HG03135 (cell line): ENCODE measurements around the gene CENPP.

Experiments
- ATAC-seq: cut with Tn5 transposase; IDR thresholded peaks from one replicate; pipeline ENCODE4 v1.9.1; 2021; ENCODE audit warnings: mild to moderate bottlenecking, moderate library complexity; ENCODE audit not compliant: unreplicated experiment

Gene CENPP

DNA sequence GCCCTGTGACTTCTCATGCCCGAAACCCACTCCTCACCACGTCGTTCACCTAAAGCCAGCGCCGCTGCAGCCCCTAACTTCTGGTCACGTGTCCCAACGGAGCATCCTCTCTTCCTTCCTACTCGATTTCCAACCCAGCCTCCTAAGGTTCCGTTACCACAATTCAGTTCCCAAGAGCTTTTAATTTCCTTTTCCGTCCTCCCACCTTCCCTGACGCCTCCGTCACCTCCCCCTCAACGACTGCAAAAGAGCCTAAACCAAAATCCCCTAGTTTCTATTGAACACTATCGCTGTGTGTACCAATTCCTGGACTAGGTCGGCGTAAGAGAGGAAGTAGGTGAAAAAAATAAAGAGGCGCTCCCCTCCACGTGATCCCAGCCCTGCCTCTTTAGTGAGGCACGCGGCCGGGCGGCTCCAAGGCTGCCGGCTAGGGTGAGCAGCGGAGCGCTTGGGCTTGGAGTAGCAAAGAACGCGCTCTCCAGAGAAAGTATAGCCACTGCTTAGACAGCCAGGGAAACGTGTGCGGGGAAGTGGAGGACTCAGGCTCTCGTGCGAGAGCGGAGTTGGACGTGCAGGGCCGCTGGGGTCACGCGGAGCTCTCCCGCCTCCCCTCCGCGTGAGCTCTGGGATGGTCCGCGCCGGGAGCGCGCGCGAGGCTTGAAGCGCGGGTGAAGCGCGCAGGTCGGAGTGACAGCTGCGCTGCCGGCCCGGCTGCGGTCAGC lies at the start of gene CENPP, which contains the start of gene NOL8:
TSS of gene CENPP (plus strand) at position 685 of the 722 bp plus-strand sequence.
TSS of gene NOL8 (minus strand) at position 82 of the 722 bp plus-strand sequence. CDS start 1,189 bp downstream, outside the sequence.
- peak; percentile 91 for ATAC-seq

DNA sequence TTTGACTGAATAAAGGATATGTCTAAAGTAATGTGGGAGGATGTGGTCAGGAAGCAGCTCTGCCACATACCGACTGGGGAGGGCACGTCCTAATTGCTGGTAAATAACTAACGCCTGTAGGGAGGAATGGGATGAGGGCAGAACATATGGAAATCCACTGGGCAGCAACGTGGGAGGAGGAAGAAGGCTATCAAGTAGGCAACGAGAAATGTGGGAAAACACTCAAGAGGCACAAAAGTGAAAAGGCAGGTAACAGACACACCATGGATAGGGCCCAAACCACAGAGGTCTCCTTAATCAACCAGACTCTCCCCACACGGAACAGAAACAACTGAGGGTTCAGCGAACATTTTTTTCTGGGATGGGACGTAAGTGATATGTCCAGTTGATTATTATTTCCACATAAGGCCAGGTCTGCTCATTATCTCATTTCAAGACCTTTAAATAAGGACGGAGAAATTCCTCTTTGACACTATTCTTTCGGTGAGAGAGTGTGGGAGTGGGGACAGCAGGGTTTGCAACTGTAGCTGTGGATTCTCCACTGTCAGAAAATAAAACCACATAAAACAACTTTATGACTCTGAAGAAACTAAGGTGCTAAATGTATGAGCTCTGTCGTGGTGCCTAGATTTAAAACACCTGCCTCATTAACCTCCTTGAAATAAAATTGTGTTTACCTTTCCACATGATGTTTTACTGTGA lies 49.3 kb upstream of the CENPP start:
- ATAC-seq, result no peak

DNA sequence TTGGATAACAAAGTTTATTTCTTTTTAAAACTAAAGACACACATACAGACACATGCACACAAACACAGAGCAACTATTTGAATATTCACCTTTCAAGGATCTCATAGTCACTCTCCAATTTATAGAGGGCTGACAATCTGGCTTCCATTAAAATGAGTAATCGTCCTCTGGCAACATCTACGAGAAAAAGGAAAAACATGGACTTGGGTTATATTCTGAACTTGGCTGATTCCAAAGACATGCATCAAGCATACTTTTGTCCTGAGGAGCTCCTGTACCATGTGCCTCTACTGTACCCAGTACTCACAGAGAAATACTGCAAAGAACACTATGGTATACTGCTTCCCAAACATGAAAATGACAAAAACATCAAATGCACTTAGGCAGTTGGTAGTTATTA lies 47.6 kb upstream of the CENPP start:
- no peak for ATAC-seq

DNA sequence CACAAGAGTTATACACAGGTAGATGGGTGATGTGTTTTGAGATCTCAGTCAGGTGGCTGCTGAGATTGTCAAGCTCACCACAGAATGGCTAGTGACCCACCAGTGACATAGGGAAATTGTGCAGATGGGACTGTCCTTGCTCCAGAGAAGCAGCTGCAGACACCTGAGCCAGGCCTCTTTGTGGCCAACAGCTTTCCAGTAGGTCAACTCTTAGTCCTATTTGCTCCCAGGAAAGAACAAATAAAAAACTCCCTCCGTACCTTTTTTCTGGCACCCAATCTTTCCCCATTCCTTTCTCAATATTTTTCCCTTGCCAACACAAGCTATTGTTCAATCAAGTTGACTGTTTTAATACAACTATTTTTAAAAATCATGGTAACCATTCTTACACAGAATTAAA lies 46.5 kb upstream of the CENPP start:
- no peak for ATAC-seq

DNA sequence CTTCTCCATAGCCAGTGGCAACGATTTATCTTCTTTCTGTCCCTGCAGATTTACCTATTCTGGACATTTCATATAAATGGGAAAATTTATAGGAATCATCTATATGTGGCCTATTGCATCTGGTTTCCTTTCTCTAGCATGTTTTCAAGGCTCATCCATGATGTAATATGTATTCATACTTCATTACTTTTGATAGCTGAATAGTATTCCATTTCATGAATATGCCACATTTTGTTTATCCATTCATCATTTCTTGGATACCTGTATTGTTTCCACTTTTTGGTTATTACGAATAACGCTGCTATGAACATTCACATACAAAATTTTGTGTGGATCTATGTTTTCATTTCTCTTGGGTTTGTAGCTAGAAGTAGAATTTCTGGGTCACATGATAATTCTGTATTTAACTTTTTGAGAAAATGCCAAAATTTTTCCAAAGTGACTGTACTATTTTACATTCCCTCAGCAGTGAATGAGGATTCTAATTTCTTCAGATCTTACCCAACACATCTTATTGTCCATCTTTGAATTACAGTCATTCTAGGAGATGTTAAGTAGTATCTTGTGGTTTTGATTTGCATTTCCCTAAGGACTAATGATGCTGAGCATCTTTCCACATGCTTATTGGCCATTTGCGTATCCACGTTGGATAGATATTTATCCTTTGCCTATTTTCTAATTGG lies 35.9 kb upstream of the CENPP start:
- no peak for ATAC-seq

DNA sequence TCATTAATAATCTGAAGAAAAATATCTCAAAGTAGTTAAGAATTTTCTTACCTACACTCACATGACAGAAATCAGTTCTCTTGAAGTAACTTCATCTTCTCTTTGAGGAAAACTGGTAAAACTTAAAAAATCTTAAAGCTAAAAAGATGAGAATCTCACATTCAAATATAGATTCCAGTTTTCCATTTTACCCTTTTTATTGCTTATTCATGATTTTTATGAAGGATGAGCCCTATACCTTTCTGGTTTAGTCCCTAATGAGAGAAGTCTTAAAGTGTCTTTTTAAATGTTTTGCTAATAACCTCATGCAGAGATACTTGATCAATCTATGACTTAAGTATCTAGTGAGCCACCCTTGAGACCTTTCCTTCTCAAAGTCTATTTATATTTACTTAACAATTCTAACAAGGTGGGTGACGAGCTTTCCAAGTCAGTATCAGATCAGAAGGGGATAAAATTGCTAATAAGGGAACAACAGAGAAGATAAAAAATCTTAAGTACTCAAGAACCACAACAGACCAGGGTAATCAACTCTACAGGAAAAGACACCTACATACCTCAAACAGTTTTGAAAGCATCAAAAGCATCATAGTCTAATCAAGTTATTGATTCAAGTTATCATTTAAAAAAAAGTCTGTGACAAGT lies 34.8 kb upstream of the CENPP start:
- no peak for ATAC-seq

DNA sequence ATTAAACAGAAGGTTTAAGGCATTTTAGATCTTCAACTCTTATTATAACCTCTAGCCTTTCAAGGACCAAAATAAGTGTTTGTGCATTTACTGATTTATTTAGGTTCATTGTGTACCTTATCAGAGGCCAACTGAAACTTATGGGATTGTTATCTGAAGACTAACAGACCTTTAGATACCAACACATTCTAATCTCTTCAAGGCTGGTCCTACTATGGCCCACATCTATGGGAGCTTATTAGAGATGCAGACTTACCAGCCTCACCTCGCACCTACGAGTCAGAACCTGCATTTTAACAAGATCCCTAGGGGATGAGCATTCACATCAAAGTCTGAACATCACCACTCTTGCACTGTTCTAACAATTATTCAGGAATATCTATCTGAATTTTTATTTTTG lies 34.2 kb upstream of the CENPP start:
- ATAC-seq, result no peak

DNA sequence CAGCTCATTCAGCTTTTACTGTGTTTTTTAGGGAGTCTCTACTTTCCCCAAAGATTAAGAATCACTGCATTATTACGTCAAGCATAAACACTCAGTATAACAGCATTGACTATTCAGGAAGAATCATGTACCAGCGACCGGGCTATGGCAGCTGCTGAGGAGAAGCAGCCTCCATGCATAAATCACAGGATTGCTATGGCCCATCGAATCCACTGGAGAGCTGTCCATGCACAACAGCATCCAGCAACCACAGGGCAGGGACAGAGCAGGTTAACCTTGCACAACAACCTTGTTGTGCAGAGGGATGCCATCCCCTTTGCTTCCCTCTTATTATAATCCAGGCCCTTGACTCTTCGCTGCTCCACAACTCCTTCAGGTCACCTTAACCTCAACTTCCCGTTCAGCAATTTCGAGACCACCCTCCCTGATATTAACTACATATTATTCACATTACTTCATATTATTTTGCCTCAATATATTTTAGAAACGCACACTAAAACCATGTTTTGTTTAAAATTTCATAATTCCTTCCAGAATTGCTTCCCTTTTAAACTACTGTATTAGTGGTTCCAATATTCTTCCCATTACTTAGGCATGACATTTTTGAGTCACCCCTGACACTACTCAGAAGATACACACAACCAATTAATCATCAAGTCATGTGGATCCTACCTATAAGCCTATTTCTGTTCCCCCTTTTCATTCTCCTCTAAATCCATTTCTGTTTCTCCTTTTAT lies 33.2 kb upstream of the CENPP start:
- no peak for ATAC-seq

DNA sequence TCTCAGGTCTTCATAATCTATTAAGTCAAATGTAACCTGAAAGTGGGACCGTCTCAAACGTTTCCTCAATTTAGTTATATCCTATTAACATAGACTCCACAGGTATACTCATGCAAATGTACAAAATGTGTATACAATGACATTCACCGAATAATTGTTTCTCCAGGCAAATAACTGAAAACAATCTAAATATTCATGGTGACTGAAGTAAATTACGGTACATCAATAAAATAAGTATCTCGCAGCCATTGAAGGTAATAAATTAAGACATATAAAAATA lies 32.7 kb upstream of the CENPP start:
- ATAC-seq, result no peak

DNA sequence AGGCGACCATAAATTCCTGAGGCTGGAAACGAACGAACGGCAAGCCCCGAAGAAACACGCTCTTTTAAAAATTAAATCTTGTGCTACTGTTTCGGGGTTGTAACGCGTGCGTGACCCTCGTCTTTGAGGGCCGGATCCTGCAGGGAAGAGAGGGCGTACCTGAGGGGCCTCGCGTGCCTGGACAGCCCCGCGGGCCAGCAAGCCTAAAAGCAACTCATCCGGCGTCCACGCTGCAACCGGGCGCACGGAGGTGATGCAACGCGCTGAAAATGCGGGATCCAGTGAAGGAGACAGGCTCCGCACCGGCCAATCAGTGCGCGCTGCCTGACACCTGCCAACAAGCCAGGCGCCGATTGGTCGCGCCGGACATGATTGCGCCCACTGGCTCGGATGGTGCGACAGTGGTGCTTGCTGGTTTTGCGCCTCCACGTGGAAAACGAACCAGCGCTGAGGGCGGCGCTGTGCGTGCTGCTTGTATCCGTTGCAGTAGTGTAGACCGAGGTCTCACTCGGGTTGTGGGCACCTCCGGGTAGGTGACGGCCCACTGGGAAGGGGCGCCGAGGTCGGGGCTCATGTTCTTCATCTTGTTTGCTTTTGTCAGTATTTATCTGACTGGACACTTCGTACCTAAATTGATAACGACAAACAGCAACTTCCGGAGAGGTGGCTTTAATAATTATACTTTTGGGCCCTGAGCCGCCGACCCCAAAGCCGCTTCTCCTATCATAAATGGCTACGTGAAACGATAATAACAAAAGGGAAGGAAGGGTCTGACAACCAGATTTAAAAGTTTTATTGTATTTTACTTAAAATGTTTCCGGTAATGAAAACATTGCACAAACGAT lies 32.1 kb upstream of the CENPP start, which contains the start of gene IARS1:
TSS of gene IARS1 (minus strand) at position 246 of the 845 bp plus-strand sequence. CDS start 4,278 bp downstream, outside the sequence.
- peak; percentile 87 for ATAC-seq

DNA sequence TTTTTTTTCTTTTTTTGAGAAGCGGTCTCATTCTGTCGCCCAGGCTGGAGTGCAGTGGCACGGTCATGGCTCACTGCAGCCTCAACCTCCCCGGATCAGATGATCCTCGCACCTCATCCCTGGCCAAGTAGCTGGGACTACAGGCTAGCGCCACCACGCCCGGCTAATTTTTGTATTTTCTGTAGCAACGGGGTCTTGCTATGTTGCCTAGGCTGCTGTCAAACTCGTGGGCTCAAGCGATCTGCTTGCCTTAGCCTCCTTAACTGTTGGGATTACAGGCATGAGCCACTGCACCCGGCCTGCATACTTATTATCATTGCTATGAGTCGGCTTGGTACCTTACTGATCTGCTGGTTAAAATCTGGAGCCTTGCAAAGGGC lies 31.5 kb upstream of the CENPP start:
- no peak for ATAC-seq

DNA sequence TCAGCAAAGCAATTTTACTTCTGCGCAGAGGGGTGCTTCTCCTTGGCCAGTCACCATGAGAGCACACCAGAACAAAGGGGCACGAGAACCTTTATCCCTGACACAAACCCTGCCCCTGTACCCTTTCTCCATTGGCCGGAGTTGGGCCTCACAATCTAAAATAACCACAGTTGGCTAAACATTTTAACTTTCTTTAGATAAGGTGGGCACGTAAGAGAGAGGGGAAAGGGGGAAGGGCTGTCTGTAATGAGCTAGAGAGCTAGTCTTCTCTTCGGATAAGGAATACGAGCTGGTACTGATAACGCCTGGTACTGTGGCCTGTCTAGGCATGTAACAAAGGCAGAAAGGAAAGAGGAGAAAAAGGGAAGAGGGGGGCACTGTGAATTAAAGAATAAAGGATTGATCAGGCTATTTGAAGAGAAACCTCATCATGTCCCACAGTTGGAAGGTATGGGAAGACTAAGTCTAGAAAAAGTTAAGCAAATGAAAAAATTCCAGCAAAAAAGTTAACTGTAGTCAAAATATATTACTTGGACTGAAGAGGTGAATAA lies 30.4 kb upstream of the CENPP start:
- no peak for ATAC-seq

DNA sequence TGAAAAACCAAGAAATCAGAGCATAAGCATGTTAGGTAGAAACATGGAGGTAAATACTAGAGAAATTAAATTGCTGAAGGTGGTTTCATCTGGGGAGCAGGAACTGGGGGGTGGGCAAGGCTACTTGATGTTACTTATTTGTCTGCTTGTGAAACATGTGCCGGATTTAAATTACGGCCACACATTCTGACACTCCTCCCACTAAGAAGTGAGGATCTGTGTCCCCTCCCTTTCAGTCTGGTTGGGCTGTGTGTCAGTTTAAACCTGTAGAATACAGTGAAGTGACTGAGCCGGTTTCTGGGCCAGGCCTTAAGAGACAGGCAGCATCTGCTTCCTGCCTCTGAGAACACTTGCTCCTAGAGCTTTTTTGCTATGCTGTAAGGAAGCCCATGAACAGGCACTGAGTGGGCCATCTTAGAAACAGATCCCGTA lies 29.9 kb upstream of the CENPP start:
- ATAC-seq, result no peak

DNA sequence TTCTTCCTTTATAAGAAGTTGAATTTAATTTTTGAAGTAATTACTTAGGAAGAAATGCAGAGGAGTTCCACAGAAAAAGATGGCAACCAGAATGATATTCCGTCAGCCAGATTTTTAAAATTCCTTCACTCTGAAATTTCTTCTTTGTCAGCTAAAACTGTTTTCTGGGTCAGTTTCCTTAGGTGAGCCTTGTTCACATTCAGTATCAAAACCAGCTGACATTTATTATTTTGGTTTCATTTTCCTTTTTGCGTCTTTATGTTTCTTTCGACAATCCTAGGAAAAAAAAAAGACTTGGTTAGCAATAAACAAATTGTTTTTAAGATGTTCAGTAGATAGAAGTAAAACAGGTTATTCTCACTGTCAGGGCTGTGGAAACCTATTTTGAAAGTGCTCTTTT lies 28.1 kb upstream of the CENPP start:
- no peak for ATAC-seq

DNA sequence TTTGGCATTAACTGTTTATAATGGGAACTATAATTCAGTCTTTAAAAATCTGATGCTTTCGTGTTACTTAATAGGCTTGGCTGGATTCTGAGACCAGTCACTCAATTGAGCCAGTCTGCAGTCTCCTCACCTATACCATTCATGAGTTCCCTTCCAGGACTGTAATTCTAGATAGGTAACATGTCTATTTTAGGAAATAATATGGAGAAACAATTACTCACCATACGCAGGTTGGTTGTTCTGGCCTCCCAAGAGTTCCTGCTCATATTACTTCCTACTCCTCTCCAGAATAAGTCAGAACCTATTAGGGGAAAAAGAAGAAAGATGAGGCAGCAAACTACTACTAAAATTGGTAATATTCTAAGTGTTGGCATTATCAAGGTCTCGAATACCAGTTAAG lies 27.7 kb upstream of the CENPP start:
- no peak for ATAC-seq

DNA sequence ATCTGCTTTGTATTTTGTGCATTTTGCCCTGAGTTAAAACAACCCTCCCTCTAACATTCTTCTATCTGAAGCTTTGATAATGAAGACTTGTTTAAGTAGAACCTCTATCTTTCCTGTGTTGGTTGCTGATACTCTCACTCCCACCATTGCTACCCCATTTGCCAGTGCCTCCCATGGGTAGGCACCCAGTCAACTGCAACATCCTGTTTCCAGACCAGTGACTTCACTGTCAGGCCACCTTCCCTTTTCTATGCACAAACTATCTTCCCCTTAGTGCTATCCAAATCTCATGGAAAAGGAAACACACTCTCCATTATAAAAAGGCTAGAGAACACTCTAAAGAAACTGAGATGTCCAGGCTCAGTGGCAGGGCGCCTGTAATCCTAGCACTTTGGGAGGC lies 26.6 kb upstream of the CENPP start:
- no peak for ATAC-seq

DNA sequence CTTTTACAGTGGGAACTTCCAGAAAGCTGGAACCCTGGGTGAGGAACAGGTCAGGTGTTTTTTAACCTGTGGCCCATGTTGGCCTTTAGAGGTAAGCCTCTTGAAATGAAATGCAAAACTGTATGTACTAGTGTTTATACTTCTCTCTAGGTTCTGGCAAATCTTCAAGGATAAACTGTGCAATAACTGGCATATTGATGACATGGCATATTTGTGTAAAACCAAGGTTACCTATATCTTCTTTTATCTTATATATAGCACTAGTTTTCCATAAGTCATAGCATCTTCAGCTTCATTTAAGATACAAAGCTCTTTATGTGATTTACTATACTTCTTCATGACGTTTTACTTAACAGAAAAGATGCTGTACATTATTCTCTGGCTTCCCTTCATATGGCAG lies 24.8 kb upstream of the CENPP start:
- ATAC-seq, result no peak

DNA sequence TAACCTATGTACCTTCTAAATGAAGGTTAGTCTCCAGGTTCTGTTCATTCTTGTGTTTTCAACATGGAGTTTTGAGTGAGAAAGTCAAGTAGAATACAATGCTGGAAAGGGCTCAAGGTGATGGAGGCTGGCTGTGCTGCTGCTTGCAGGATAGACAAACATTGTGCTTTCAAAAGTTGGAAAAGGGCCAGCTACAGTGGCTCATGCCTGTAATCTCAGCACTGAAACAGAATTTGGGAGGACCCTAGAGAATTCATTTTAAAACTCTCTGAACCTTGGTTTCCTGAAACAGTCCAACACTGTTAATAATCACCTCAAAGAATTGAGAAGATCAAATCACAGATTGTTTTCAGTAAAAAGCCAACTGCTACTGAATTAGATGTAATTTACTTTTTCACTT lies 16.9 kb upstream of the CENPP start:
- no peak for ATAC-seq

DNA sequence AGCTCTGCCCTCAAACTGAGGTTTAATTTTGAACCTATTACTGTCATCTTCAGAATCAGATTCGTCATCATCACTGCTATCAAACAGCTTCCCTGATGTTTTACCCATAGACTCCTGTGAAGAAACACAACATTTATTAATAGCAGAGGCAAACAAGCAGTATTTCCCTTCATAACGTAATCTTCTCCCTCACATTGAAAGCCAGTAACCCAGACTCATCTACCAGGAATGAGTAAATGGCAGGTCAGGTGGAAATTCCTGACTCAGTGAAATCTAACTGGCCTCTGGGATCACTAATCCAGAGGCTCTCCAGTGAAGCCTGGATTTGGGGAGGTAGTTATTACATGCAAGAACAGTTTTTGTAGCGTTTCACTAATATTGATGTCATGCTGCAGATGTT lies 15.2 kb upstream of the CENPP start:
- no peak for ATAC-seq
